ENCODE data around the gene MED27.

The MED27 gene

DNA sequence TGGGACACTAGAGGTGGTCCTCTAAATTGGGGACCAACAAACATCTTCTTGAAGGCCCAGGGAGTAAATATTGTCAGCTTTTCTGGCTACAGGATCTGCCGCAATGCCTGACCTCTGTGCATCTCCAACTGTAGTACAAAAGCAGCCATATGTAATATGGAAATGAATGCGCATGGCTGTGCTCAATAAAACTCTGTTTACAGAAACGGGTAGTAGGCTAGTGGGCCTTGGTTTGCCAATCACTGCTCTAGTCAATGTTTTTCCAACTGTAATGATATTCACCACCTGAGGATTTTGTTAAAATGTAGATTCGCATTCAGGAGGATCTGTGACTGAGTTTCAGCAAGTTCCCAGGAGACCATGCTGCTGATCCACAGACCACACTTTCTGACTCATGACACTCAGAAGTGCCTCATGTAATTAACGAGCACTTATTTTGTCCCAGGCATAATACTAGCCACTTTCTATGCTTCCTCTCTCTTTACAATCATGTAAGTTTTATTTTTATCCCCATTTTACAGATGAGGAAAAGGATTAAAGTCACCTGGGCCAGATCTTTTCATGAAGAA lies 96.9 kb downstream of the MED27 start:
- Histone ChIP-seq H3F3A (ENCODE audit: low read depth) (no peaks in the 10 kb centered on the region), H3K9me2 (replicated peaks; ENCODE audit: low read depth, low read length) (no peaks in the 10 kb centered on the region), H2AFZ (ENCODE audit: low read length) (no peak overlapping the region), H3K4me2 (ENCODE audit: low read depth, low read length, poor library complexity, severe bottlenecking) (no peak overlapping the region), H3K36me3 (ENCODE audit: insufficient read depth, low read length) (no peaks in the 10 kb centered on the region), H3K9ac (ENCODE audit: low read depth, low read length, poor library complexity, severe bottlenecking) (no peak overlapping the region), H3K4me1 (ENCODE audit: insufficient read depth, low read length, poor library complexity, severe bottlenecking) (no peaks in the 10 kb centered on the region), H3K4me3 (ENCODE audit: low read length, poor library complexity, severe bottlenecking) (no peak overlapping the region), H3K79me2 (ENCODE audit: insufficient read depth, low read length) (no peaks in the 10 kb centered on the region; the same call in 1 of the 2 replicates), H4K20me1 (ENCODE audit: insufficient read depth, low read length, poor library complexity, severe bottlenecking) (no peaks in the 10 kb centered on the region), H3K27me3 (ENCODE audit: insufficient read depth, low read length, poor library complexity, severe bottlenecking) (no peaks in the 10 kb centered on the region), H3K9me3 (ENCODE audit: insufficient read depth, low read depth, low read length) (no peaks in the 10 kb centered on the region)
- no peak for TF ChIP-seq EZH2phosphoT487 (IDR thresholded peaks at IDR 0.05; ENCODE audit: borderline replicate concordance)
- TF ChIP-seq, protein P1, sequence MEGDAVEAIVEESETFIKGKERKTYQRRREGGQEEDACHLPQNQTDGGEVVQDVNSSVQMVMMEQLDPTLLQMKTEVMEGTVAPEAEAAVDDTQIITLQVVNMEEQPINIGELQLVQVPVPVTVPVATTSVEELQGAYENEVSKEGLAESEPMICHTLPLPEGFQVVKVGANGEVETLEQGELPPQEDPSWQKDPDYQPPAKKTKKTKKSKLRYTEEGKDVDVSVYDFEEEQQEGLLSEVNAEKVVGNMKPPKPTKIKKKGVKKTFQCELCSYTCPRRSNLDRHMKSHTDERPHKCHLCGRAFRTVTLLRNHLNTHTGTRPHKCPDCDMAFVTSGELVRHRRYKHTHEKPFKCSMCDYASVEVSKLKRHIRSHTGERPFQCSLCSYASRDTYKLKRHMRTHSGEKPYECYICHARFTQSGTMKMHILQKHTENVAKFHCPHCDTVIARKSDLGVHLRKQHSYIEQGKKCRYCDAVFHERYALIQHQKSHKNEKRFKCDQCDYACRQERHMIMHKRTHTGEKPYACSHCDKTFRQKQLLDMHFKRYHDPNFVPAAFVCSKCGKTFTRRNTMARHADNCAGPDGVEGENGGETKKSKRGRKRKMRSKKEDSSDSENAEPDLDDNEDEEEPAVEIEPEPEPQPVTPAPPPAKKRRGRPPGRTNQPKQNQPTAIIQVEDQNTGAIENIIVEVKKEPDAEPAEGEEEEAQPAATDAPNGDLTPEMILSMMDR (conservative IDR thresholded peaks at IDR 0.05; ENCODE audit: low read length) = no peak

DNA sequence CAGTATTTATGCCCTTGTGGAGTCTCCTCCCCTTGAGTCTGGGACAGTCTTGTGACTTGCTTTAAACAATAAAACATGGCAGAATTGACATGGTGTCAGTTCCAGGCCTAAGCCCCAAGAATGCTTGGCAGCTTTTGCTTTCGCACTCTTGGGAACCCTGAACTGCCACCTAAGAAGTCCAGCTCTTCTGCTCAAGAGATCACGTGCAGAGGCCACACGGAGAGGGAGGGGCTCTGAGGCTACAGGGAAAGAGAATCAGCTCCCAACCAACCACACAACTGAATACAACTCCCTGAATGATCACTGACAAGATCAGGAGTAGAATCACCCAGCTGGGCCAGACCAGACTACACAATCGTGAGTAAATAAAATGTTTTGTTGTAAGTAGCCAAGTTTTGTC lies 97.6 kb downstream of the MED27 start:
- Histone ChIP-seq H2AFZ (ENCODE audit: low read length) (no peak overlapping the region), H3K79me2 (ENCODE audit: insufficient read depth, low read length) (no peaks in the 10 kb centered on the region; the same call in 1 of the 2 replicates), H3K4me1 (ENCODE audit: insufficient read depth, low read length, poor library complexity, severe bottlenecking) (peaks cover 1% of the 10 kb centered on the region), H3K9me3 (ENCODE audit: insufficient read depth, low read depth, low read length) (no peaks in the 10 kb centered on the region), H3K36me3 (ENCODE audit: insufficient read depth, low read length) (no peaks in the 10 kb centered on the region), H4K20me1 (ENCODE audit: insufficient read depth, low read length, poor library complexity, severe bottlenecking) (no peaks in the 10 kb centered on the region), H3K27me3 (ENCODE audit: insufficient read depth, low read length, poor library complexity, severe bottlenecking) (no peaks in the 10 kb centered on the region), H3K4me3 (ENCODE audit: low read length, poor library complexity, severe bottlenecking) (no peak overlapping the region), H3K9me2 (replicated peaks; ENCODE audit: low read depth, low read length) (no peaks in the 10 kb centered on the region), H3K4me2 (ENCODE audit: low read depth, low read length, poor library complexity, severe bottlenecking) (no peak overlapping the region), H3F3A (ENCODE audit: low read depth) (no peaks in the 10 kb centered on the region), H3K9ac (ENCODE audit: low read depth, low read length, poor library complexity, severe bottlenecking) (no peak overlapping the region)
- TF ChIP-seq, protein P1 (conservative IDR thresholded peaks at IDR 0.05; ENCODE audit: low read length) = no peak
- TF ChIP-seq EZH2phosphoT487 (IDR thresholded peaks at IDR 0.05; ENCODE audit: borderline replicate concordance) = no peak

DNA sequence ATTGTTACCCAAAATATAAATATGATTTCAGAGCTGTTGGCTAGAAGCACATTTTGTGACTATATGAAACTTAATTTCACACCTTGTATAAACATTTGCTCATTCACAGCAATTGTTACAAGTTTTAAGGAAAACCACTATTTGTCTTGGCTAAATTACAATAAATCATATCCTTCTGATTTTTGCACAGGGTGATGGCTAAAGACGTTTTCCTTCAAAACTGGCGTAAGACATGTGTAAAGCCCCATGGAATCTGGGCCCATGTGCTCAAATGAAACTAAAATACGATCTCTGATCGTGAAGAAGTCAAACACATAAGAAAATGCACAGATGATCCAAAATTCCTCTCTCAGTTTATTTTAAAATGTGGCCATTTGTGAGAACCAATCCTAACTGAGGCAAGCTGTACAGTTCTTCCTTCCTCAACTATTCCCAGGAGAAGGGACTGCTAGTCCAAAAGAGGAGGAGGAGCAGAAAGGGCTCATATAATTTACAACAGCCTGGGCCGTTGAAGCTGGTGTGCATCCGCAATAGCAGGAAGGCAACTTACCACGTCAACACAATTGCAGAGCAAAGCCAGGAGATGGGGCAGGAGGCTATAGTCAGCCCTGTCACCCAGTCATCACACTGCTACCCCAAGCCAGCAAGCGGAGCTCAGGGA lies 98.4 kb downstream of the MED27 start:
- Histone ChIP-seq H3K9ac (ENCODE audit: low read depth, low read length, poor library complexity, severe bottlenecking) (no peak overlapping the region), H3K4me2 (ENCODE audit: low read depth, low read length, poor library complexity, severe bottlenecking) (no peak overlapping the region), H4K20me1 (ENCODE audit: insufficient read depth, low read length, poor library complexity, severe bottlenecking) (no peaks in the 10 kb centered on the region), H3F3A (ENCODE audit: low read depth) (no peaks in the 10 kb centered on the region), H3K36me3 (ENCODE audit: insufficient read depth, low read length) (no peaks in the 10 kb centered on the region), H2AFZ (ENCODE audit: low read length) (no peak overlapping the region), H3K27me3 (ENCODE audit: insufficient read depth, low read length, poor library complexity, severe bottlenecking) (no peaks in the 10 kb centered on the region), H3K4me3 (ENCODE audit: low read length, poor library complexity, severe bottlenecking) (no peak overlapping the region), H3K9me2 (replicated peaks; ENCODE audit: low read depth, low read length) (no peaks in the 10 kb centered on the region), H3K9me3 (ENCODE audit: insufficient read depth, low read depth, low read length) (no peaks in the 10 kb centered on the region), H3K79me2 (ENCODE audit: insufficient read depth, low read length) (no peaks in the 10 kb centered on the region; the same call in 1 of the 2 replicates), H3K4me1 (ENCODE audit: insufficient read depth, low read length, poor library complexity, severe bottlenecking) (peaks cover 6% of the 10 kb centered on the region)
- TF ChIP-seq, protein P1 (conservative IDR thresholded peaks at IDR 0.05; ENCODE audit: low read length) = no peak
- no peak for TF ChIP-seq EZH2phosphoT487 (IDR thresholded peaks at IDR 0.05; ENCODE audit: borderline replicate concordance)
